Activated CD4-positive, alpha-beta T cell treated with anti-CD3 and anti-CD28 coated beads, Interleukin-2, Interleukin-6, amounts not matched to agents 100 ng/mL and 50 ng/mL, durations not matched to agents 16 hours and 8 hours (primary cell): ENCODE results near the gene TMEM120A.
A peak's percentile ranks its signal among the peaks of the same experiment; 100 is the strongest.
"Not testable (repeated sequence)": the region's sequence is repeated elsewhere in the genome, so short reads cannot be mapped to it uniquely, and the experiment has no call there.

Experiments used
- DNase-seq: peaks from one replicate; pipeline ENCODE4 v3.0.0-alpha.2; 2020

TMEM120A gene

GRCh38 chr7:75994388-75995051, at the start of gene TMEM120A:
TSS of gene TMEM120A (minus strand) at chr7:75994595. CDS start at chr7:75994570, 25 bp downstream.
- DNase-seq = peak; percentile 95

- no peak for DNase-seq
Observed at GRCh38 chr7:76040126-76040525, 45.7 kb upstream of the TMEM120A start.

- no peak for DNase-seq
Observed at GRCh38 chr7:76037310-76037709, 42.9 kb upstream of the TMEM120A start.

GRCh38 chr7:76031964-76032363, 37.6 kb upstream of the TMEM120A start:
- DNase-seq = no peak

- DNase-seq = not testable (repeated sequence)
Observed at GRCh38 chr7:76029682-76030081, 35.3 kb upstream of the TMEM120A start.

- DNase-seq = no peak
Observed at GRCh38 chr7:76023002-76023401, 28.6 kb upstream of the TMEM120A start.

GRCh38 chr7:76022026-76022780, 27.8 kb upstream of the TMEM120A start:
- no peak for DNase-seq

- peak; percentile 76 for DNase-seq
Observed at GRCh38 chr7:76020031-76020714, 25.8 kb upstream of the TMEM120A start.

GRCh38 chr7:76018520-76018919, 24.1 kb upstream of the TMEM120A start:
- not testable (repeated sequence) for DNase-seq

GRCh38 chr7:76016191-76016947, 22.0 kb upstream of the TMEM120A start:
- no peak for DNase-seq

- DNase-seq = no peak
Observed at GRCh38 chr7:76011442-76011861, 17.1 kb upstream of the TMEM120A start.

GRCh38 chr7:76009672-76010600, 15.5 kb upstream of the TMEM120A start:
- no peak for DNase-seq

GRCh38 chr7:76008156-76008687, 13.8 kb upstream of the TMEM120A start:
- peak; percentile 61 for DNase-seq

GRCh38 chr7:76005004-76005403, 10.6 kb upstream of the TMEM120A start:
- DNase-seq = not testable (repeated sequence)

GRCh38 chr7:76003351-76003750, 9.0 kb upstream of the TMEM120A start:
- no peak for DNase-seq

GRCh38 chr7:76002822-76003221, 8.4 kb upstream of the TMEM120A start:
- DNase-seq = no peak

- no peak for DNase-seq
Observed at GRCh38 chr7:76002139-76002538, 7.7 kb upstream of the TMEM120A start.

- DNase-seq = no peak
Observed at GRCh38 chr7:76000566-76000965, 6.2 kb upstream of the TMEM120A start.

- DNase-seq = no peak
Observed at GRCh38 chr7:75998038-75998437, 3.6 kb upstream of the TMEM120A start.

- DNase-seq = no peak
Observed at GRCh38 chr7:75996476-75996875, 2.1 kb upstream of the TMEM120A start.

GRCh38 chr7:75995996-75996395, 1.6 kb upstream of the TMEM120A start:
- DNase-seq = no peak

GRCh38 chr7:75995052-75995471, 667 bp upstream of the TMEM120A start:
- DNase-seq = no peak
